ENCODE results near the gene CD22. TPM values are rescaled to one million over a fixed set of nuclear protein-coding genes. Genes with fewer than 3 reads are reported as not detected.

The CD22 gene
- total RNA-seq, 2 donors from 2014 or later, result 14.0 TPM; not detected in 1

DNA sequence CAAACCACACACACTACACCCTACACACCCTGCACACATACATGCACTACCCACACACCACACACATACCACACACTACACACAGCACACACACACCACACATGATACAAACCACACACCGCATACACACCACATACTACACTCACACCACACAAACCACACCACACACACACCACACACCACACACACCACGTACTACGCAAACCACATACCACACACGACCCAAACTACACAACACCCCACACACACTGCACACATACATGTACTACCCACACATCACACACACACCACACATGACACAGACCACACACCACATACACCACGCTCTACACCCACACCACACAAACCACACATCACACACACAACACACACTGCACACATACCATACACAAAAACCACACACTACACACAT, 30.4 kb upstream of the CD22 start:
- WGBS, result 92% methylated on average over 5 of the region's 5 CpGs
- Histone ChIP-seq H3K4me1 (replicated peaks) (no peaks in the 10 kb centered on the region), H3K9me3 (no peaks in the 10 kb centered on the region), H3K36me3 (no peaks in the 10 kb centered on the region), H3K4me3 (no peak overlapping the region), H3K27me3 (replicated peaks; ENCODE audit: insufficient read depth) (no peaks in the 10 kb centered on the region), H3K27ac (no peak overlapping the region)
- no peak for DNase-seq (ENCODE audit: low spot score)
- intact Hi-C loops (cut with DNase I), result no loop called here
- TF ChIP-seq, protein P1, sequence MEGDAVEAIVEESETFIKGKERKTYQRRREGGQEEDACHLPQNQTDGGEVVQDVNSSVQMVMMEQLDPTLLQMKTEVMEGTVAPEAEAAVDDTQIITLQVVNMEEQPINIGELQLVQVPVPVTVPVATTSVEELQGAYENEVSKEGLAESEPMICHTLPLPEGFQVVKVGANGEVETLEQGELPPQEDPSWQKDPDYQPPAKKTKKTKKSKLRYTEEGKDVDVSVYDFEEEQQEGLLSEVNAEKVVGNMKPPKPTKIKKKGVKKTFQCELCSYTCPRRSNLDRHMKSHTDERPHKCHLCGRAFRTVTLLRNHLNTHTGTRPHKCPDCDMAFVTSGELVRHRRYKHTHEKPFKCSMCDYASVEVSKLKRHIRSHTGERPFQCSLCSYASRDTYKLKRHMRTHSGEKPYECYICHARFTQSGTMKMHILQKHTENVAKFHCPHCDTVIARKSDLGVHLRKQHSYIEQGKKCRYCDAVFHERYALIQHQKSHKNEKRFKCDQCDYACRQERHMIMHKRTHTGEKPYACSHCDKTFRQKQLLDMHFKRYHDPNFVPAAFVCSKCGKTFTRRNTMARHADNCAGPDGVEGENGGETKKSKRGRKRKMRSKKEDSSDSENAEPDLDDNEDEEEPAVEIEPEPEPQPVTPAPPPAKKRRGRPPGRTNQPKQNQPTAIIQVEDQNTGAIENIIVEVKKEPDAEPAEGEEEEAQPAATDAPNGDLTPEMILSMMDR (IDR thresholded peaks at IDR 0.05), result no peak
- TF ChIP-seq POLR2A (IDR thresholded peaks at IDR 0.05), result no peak
- no peak for TF ChIP-seq POLR2AphosphoS5 (IDR thresholded peaks at IDR 0.05)

DNA sequence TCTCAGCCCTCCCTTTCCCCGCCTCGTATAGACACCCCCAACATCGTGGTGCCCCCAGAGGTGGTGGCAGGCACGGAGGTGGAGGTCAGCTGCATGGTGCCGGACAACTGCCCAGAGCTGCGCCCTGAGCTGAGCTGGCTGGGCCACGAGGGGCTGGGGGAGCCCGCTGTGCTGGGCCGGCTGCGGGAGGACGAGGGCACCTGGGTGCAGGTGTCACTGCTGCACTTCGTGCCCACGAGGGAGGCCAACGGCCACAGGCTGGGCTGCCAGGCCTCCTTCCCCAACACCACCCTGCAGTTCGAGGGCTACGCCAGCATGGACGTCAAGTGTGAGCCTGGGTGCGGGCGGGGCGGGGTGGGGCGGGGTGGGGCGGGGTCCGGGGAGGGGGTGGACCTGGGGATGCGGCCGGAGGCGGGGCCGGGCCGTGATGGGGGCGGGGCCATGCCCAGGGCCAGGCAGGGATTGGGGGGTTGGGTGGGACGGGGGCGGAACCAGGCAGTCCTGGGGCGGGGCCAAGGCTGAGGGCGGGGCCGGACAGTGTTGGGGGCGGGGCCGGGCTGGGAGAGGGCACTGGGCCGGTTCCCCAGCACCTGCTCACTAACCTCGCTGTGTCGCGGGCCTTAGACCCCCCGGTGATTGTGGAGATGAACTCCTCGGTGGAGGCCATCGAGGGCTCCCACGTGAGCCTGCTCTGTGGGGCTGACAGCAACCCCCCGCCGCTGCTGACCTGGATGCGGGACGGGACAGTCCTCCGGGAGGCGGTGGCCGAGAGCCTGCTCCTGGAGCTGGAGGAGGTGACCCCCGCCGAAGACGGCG, 29.3 kb upstream of the CD22 start:
- H3K27me3 ChIP-seq (replicated peaks; ENCODE audit: insufficient read depth), result no peaks in the 10 kb centered on the region
- TF ChIP-seq POLR2A (IDR thresholded peaks at IDR 0.05), result no peak
- no peak for DNase-seq (ENCODE audit: low spot score)
- no peak overlapping the region for H3K4me3 ChIP-seq
- no peaks in the 10 kb centered on the region for H3K9me3 ChIP-seq
- H3K36me3 ChIP-seq, result no peaks in the 10 kb centered on the region
- H3K27ac ChIP-seq, result no peak overlapping the region
- no peaks in the 10 kb centered on the region for H3K4me1 ChIP-seq (replicated peaks)
- intact Hi-C loops (cut with DNase I), result no loop called here
- 57% methylated on average over 34 of the region's 55 CpGs for WGBS

DNA sequence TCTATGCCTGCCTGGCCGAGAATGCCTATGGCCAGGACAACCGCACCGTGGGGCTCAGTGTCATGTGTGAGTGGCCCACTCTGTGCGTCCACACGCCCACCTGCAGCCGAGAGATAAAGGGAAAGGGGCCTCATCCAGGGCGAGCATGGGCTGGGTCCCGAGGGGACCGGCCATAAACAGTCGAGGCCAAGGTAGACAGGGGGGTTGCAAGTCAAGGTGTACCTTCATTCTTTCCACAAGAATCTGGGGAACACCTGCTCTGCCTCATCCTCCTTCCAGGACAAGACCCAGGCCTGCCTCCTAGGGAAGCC, 28.7 kb upstream of the CD22 start:
- DNase-seq (ENCODE audit: low spot score), result no peak
- H3K4me3 ChIP-seq, result no peak overlapping the region
- intact Hi-C loops (cut with DNase I), result no loop called here
- H3K4me1 ChIP-seq (replicated peaks), result no peaks in the 10 kb centered on the region
- 71% methylated on average over 10 of the region's 10 CpGs for WGBS
- no peaks in the 10 kb centered on the region for H3K36me3 ChIP-seq
- no peaks in the 10 kb centered on the region for H3K9me3 ChIP-seq
- TF ChIP-seq, protein P1 (IDR thresholded peaks at IDR 0.05), result no peak
- TF ChIP-seq POLR2A (IDR thresholded peaks at IDR 0.05) (no peak), POLR2AphosphoS5 (IDR thresholded peaks at IDR 0.05) (no peak)
- no peak overlapping the region for H3K27ac ChIP-seq
- H3K27me3 ChIP-seq (replicated peaks; ENCODE audit: insufficient read depth), result no peaks in the 10 kb centered on the region

DNA sequence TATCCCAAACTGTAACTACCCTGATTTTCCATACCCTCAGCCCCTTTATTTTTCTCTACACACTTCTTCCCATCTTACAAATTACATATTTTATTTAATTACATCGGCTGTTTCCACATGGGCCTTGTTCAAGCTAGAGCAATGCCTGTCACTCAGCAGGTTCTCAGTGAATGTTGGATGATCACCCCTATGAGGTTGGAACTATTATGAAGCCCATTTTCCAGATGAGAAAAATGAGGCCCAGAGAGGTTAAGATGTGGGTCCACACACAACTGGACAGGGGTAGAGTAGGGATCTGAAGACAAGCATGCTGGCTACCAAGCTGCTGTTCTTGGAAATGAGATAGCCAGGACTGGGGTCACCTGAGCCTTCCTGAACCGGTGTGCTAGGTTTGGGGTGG, 27.0 kb upstream of the CD22 start:
- intact Hi-C loops (cut with DNase I), result no loop called here

DNA sequence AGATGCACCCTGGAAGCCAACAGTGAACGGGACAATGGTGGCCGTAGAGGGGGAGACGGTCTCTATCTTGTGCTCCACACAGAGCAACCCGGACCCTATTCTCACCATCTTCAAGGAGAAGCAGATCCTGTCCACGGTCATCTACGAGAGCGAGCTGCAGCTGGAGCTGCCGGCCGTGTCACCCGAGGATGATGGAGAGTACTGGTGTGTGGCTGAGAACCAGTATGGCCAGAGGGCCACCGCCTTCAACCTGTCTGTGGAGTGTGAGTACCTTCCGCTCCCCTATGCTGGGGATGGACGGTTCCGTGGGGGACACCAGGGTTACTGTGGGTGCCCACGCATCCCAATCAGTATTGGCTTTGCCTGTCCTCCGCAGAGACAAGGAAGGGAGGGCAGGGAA, 26.5 kb upstream of the CD22 start:
- DNase-seq (ENCODE audit: low spot score), result no peak
- Histone ChIP-seq H3K36me3 (no peaks in the 10 kb centered on the region), H3K4me3 (no peak overlapping the region), H3K27ac (no peak overlapping the region), H3K9me3 (no peaks in the 10 kb centered on the region), H3K4me1 (replicated peaks) (no peaks in the 10 kb centered on the region), H3K27me3 (replicated peaks; ENCODE audit: insufficient read depth) (no peaks in the 10 kb centered on the region)
- intact Hi-C loops (cut with DNase I), result no loop called here
- TF ChIP-seq POLR2AphosphoS5 (IDR thresholded peaks at IDR 0.05), result no peak
- no peak for TF ChIP-seq POLR2A (IDR thresholded peaks at IDR 0.05)
- TF ChIP-seq, protein P1 (IDR thresholded peaks at IDR 0.05), result no peak
- whole genome bisulfite sequencing, result 79% methylated on average over 16 of the region's 16 CpGs

More for the DNA sequence above, 27.0 kb upstream of the CD22 start:
- Histone ChIP-seq H3K27me3 (replicated peaks; ENCODE audit: insufficient read depth) (no peaks in the 10 kb centered on the region), H3K4me3 (no peak overlapping the region), H3K36me3 (no peaks in the 10 kb centered on the region), H3K27ac (no peak overlapping the region), H3K4me1 (replicated peaks) (no peaks in the 10 kb centered on the region), H3K9me3 (no peaks in the 10 kb centered on the region)
- WGBS, result 90% methylated on average over 2 of the region's 2 CpGs
- TF ChIP-seq, protein P1 (IDR thresholded peaks at IDR 0.05), result no peak
- TF ChIP-seq POLR2A (IDR thresholded peaks at IDR 0.05) (no peak), POLR2AphosphoS5 (IDR thresholded peaks at IDR 0.05) (no peak)
- no peak for DNase-seq (ENCODE audit: low spot score)

All from prostate gland (tissue), 2 donors.